Activated naive CD8-positive, alpha-beta T cell (primary cell): ENCODE measurements around the gene CCER1.

Experiments
- H3K27ac Mint-ChIP-seq: one replicate; pipeline ENCODE4 v1.8.0; 2021; ENCODE audit warnings: mixed read lengths
- H3K27me3 Mint-ChIP-seq: one replicate; pipeline ENCODE4 v1.8.0; 2021; ENCODE audit warnings: mixed read lengths
- H3K36me3 Mint-ChIP-seq: one replicate; pipeline ENCODE4 v1.8.0; 2021; ENCODE audit warnings: mixed read lengths
- H3K4me1 Mint-ChIP-seq: one replicate; pipeline ENCODE4 v1.8.0; 2021; ENCODE audit warnings: low read depth, mixed read lengths
- H3K4me3 Mint-ChIP-seq: one replicate; pipeline ENCODE4 v1.8.0; 2021; ENCODE audit warnings: mild to moderate bottlenecking, mixed read lengths
- H3K9me3 Mint-ChIP-seq: one replicate; pipeline ENCODE4 v1.8.0; 2021; ENCODE audit warnings: low read depth, mixed read lengths

Gene CCER1

GRCh38 chr12:90978117-90978770, 23.3 kb upstream of the CCER1 start:
- no peaks in the 10 kb centered on the region for H3K36me3 Mint-ChIP-seq
- H3K4me1 Mint-ChIP-seq, result no peaks in the 10 kb centered on the region
- H3K4me3 Mint-ChIP-seq, result no peak overlapping the region
- H3K27me3 Mint-ChIP-seq, result peaks cover 4% of the 10 kb centered on the region
- no peak overlapping the region for H3K27ac Mint-ChIP-seq
- H3K9me3 Mint-ChIP-seq, result no peaks in the 10 kb centered on the region

GRCh38 chr12:90977224-90977623, 22.2 kb upstream of the CCER1 start:
- H3K27me3 Mint-ChIP-seq, result peaks cover 4% of the 10 kb centered on the region
- H3K4me1 Mint-ChIP-seq, result no peaks in the 10 kb centered on the region
- H3K9me3 Mint-ChIP-seq, result no peaks in the 10 kb centered on the region
- no peaks in the 10 kb centered on the region for H3K36me3 Mint-ChIP-seq
- no peak overlapping the region for H3K4me3 Mint-ChIP-seq
- H3K27ac Mint-ChIP-seq, result no peak overlapping the region

- Mint-ChIP-seq H3K4me3 (no peak overlapping the region), H3K27ac (no peak overlapping the region), H3K27me3 (peaks cover 3% of the 10 kb centered on the region), H3K4me1 (no peaks in the 10 kb centered on the region), H3K9me3 (no peaks in the 10 kb centered on the region), H3K36me3 (no peaks in the 10 kb centered on the region)
Measured at GRCh38 chr12:90974286-90974685, 19.3 kb upstream of the CCER1 start.

- Mint-ChIP-seq H3K4me3 (no peak overlapping the region), H3K27me3 (peaks cover 6% of the 10 kb centered on the region), H3K4me1 (no peaks in the 10 kb centered on the region)
Measured at GRCh38 chr12:90972226-90972625, 17.2 kb upstream of the CCER1 start.

GRCh38 chr12:90970911-90971310, 15.9 kb upstream of the CCER1 start:
- H3K4me1 Mint-ChIP-seq, result no peaks in the 10 kb centered on the region
- peaks cover 7% of the 10 kb centered on the region for H3K27me3 Mint-ChIP-seq
- H3K4me3 Mint-ChIP-seq, result no peak overlapping the region
- H3K36me3 Mint-ChIP-seq, result no peaks in the 10 kb centered on the region
- H3K9me3 Mint-ChIP-seq, result no peaks in the 10 kb centered on the region
- H3K27ac Mint-ChIP-seq, result no peak overlapping the region

More at GRCh38 chr12:90972226-90972625, 17.2 kb upstream of the CCER1 start:
- no peaks in the 10 kb centered on the region for H3K36me3 Mint-ChIP-seq
- no peaks in the 10 kb centered on the region for H3K9me3 Mint-ChIP-seq
- H3K27ac Mint-ChIP-seq, result no peak overlapping the region

GRCh38 chr12:90970471-90970870, 15.5 kb upstream of the CCER1 start:
- H3K4me1 Mint-ChIP-seq, result no peaks in the 10 kb centered on the region
- H3K36me3 Mint-ChIP-seq, result no peaks in the 10 kb centered on the region
- no peaks in the 10 kb centered on the region for H3K9me3 Mint-ChIP-seq
- H3K27ac Mint-ChIP-seq, result no peak overlapping the region
- H3K27me3 Mint-ChIP-seq, result peaks cover 7% of the 10 kb centered on the region
- no peak overlapping the region for H3K4me3 Mint-ChIP-seq

GRCh38 chr12:90969851-90970250, 14.9 kb upstream of the CCER1 start:
- Mint-ChIP-seq H3K4me3 (no peak overlapping the region), H3K27ac (no peak overlapping the region), H3K27me3 (peaks cover 7% of the 10 kb centered on the region), H3K36me3 (no peaks in the 10 kb centered on the region), H3K9me3 (no peaks in the 10 kb centered on the region), H3K4me1 (no peaks in the 10 kb centered on the region)

GRCh38 chr12:90969346-90969745, 14.4 kb upstream of the CCER1 start:
- Mint-ChIP-seq H3K27ac (no peak overlapping the region), H3K27me3 (peaks cover 7% of the 10 kb centered on the region), H3K4me3 (no peak overlapping the region), H3K4me1 (no peaks in the 10 kb centered on the region), H3K36me3 (no peaks in the 10 kb centered on the region), H3K9me3 (no peaks in the 10 kb centered on the region)

GRCh38 chr12:90965204-90965603, 10.2 kb upstream of the CCER1 start:
- no peak overlapping the region for H3K4me3 Mint-ChIP-seq
- H3K9me3 Mint-ChIP-seq, result no peaks in the 10 kb centered on the region

GRCh38 chr12:90964616-90965015, 9.6 kb upstream of the CCER1 start:
- Mint-ChIP-seq H3K4me1 (no peaks in the 10 kb centered on the region), H3K27ac (no peak overlapping the region), H3K4me3 (no peak overlapping the region), H3K36me3 (no peaks in the 10 kb centered on the region), H3K27me3 (peaks cover 5% of the 10 kb centered on the region), H3K9me3 (no peaks in the 10 kb centered on the region)

More at GRCh38 chr12:90965204-90965603, 10.2 kb upstream of the CCER1 start:
- no peak overlapping the region for H3K27ac Mint-ChIP-seq
- H3K36me3 Mint-ChIP-seq, result no peaks in the 10 kb centered on the region
- peaks cover 5% of the 10 kb centered on the region for H3K27me3 Mint-ChIP-seq
- no peaks in the 10 kb centered on the region for H3K4me1 Mint-ChIP-seq

GRCh38 chr12:90963946-90964345, 9.0 kb upstream of the CCER1 start:
- Mint-ChIP-seq H3K27ac (no peak overlapping the region), H3K9me3 (no peaks in the 10 kb centered on the region), H3K36me3 (no peaks in the 10 kb centered on the region), H3K27me3 (peaks cover 5% of the 10 kb centered on the region), H3K4me3 (no peak overlapping the region), H3K4me1 (no peaks in the 10 kb centered on the region)

GRCh38 chr12:90961154-90961553, 6.2 kb upstream of the CCER1 start:
- H3K36me3 Mint-ChIP-seq, result no peaks in the 10 kb centered on the region
- H3K4me1 Mint-ChIP-seq, result no peaks in the 10 kb centered on the region
- H3K4me3 Mint-ChIP-seq, result no peak overlapping the region

GRCh38 chr12:90959538-90960139, 4.7 kb upstream of the CCER1 start:
- no peak overlapping the region for H3K4me3 Mint-ChIP-seq
- no peaks in the 10 kb centered on the region for H3K27me3 Mint-ChIP-seq
- no peak overlapping the region for H3K27ac Mint-ChIP-seq
- no peaks in the 10 kb centered on the region for H3K4me1 Mint-ChIP-seq
- H3K36me3 Mint-ChIP-seq, result no peaks in the 10 kb centered on the region
- no peaks in the 10 kb centered on the region for H3K9me3 Mint-ChIP-seq

More at GRCh38 chr12:90961154-90961553, 6.2 kb upstream of the CCER1 start:
- no peaks in the 10 kb centered on the region for H3K9me3 Mint-ChIP-seq
- H3K27ac Mint-ChIP-seq, result no peak overlapping the region
- H3K27me3 Mint-ChIP-seq, result no peaks in the 10 kb centered on the region

GRCh38 chr12:90959032-90959431, 4.1 kb upstream of the CCER1 start:
- H3K27ac Mint-ChIP-seq, result no peak overlapping the region
- H3K4me1 Mint-ChIP-seq, result no peaks in the 10 kb centered on the region
- H3K4me3 Mint-ChIP-seq, result no peak overlapping the region
- no peaks in the 10 kb centered on the region for H3K9me3 Mint-ChIP-seq
- H3K36me3 Mint-ChIP-seq, result no peaks in the 10 kb centered on the region
- no peaks in the 10 kb centered on the region for H3K27me3 Mint-ChIP-seq

GRCh38 chr12:90958347-90958746, 3.4 kb upstream of the CCER1 start:
- Mint-ChIP-seq H3K4me3 (no peak overlapping the region), H3K36me3 (no peaks in the 10 kb centered on the region), H3K9me3 (no peaks in the 10 kb centered on the region), H3K27me3 (no peaks in the 10 kb centered on the region), H3K4me1 (no peaks in the 10 kb centered on the region), H3K27ac (no peak overlapping the region)

GRCh38 chr12:90954428-90954827, 548 bp downstream of the CCER1 start:
- no peaks in the 10 kb centered on the region for H3K36me3 Mint-ChIP-seq
- no peaks in the 10 kb centered on the region for H3K4me1 Mint-ChIP-seq
- no peaks in the 10 kb centered on the region for H3K27me3 Mint-ChIP-seq
- H3K27ac Mint-ChIP-seq, result no peak overlapping the region
- no peak overlapping the region for H3K4me3 Mint-ChIP-seq
- no peaks in the 10 kb centered on the region for H3K9me3 Mint-ChIP-seq
